ENCODE measurements around the gene APBB2.
"Not testable (repeated sequence)": the region's sequence is repeated elsewhere in the genome, so short reads cannot be mapped to it uniquely, and the experiment has no call there.

APBB2 gene

GRCh38 chr4:41015016-41015675 lies 199.2 kb downstream of the APBB2 start:
- DNase-seq (ENCODE audit: low spot score): no peak

GRCh38 chr4:41014158-41014557 lies 200.2 kb downstream of the APBB2 start:
- DNase-seq (ENCODE audit: low spot score): no peak

GRCh38 chr4:41013746-41014145 lies 200.6 kb downstream of the APBB2 start:
- no peak for DNase-seq (ENCODE audit: low spot score)

GRCh38 chr4:41012911-41013310 lies 201.4 kb downstream of the APBB2 start:
- no peak for DNase-seq (ENCODE audit: low spot score)

- DNase-seq (ENCODE audit: low spot score): peak; percentile 73
Measured at GRCh38 chr4:41012293-41012692, 202.0 kb downstream of the APBB2 start.

GRCh38 chr4:41009411-41009810 lies 204.9 kb downstream of the APBB2 start:
- DNase-seq (ENCODE audit: low spot score): peak; percentile 41

GRCh38 chr4:41006141-41006540 lies 208.2 kb downstream of the APBB2 start:
- peak; percentile 51 for DNase-seq (ENCODE audit: low spot score)

- no peak for DNase-seq (ENCODE audit: low spot score)
Measured at GRCh38 chr4:41002309-41002708, 212.0 kb downstream of the APBB2 start.

- no peak for DNase-seq (ENCODE audit: low spot score)
Measured at GRCh38 chr4:41000356-41000755, 214.0 kb downstream of the APBB2 start.

GRCh38 chr4:40998675-40999358 lies 215.5 kb downstream of the APBB2 start:
- DNase-seq (ENCODE audit: low spot score): peak; percentile 24

GRCh38 chr4:40995850-40996249 lies 218.5 kb downstream of the APBB2 start:
- DNase-seq (ENCODE audit: low spot score): peak; percentile 38

- DNase-seq (ENCODE audit: low spot score): peak; percentile 26
Measured at GRCh38 chr4:40994321-40994720, 220.0 kb downstream of the APBB2 start.

GRCh38 chr4:40993296-40993693 lies 221.0 kb downstream of the APBB2 start:
- not testable (repeated sequence) for DNase-seq (ENCODE audit: low spot score)

- DNase-seq (ENCODE audit: low spot score): peak; percentile 63
Measured at GRCh38 chr4:40992472-40993295, 221.7 kb downstream of the APBB2 start.

- no peak for DNase-seq (ENCODE audit: low spot score)
Measured at GRCh38 chr4:40991908-40992307, 222.4 kb downstream of the APBB2 start.

- DNase-seq (ENCODE audit: low spot score): no peak
Measured at GRCh38 chr4:40990899-40991265, 223.5 kb downstream of the APBB2 start.

- DNase-seq (ENCODE audit: low spot score): peak; percentile 87
Measured at GRCh38 chr4:40990236-40990898, 224.0 kb downstream of the APBB2 start.

GRCh38 chr4:40987151-40987550 lies 227.2 kb downstream of the APBB2 start:
- no peak for DNase-seq (ENCODE audit: low spot score)

- DNase-seq (ENCODE audit: low spot score): no peak
Measured at GRCh38 chr4:40986375-40986774, 228.0 kb downstream of the APBB2 start.

GRCh38 chr4:40984051-40984450 lies 230.3 kb downstream of the APBB2 start:
- DNase-seq (ENCODE audit: low spot score): no peak

GRCh38 chr4:40980318-40980883 lies 233.9 kb downstream of the APBB2 start:
- DNase-seq (ENCODE audit: low spot score): peak; percentile 15

GRCh38 chr4:40978548-40978947 lies 235.8 kb downstream of the APBB2 start:
- no peak for DNase-seq (ENCODE audit: low spot score)
